H9 (cell line): ENCODE results near the gene FHOD3. TPM values are rescaled to one million over a fixed set of nuclear protein-coding genes. Genes with fewer than 3 reads are reported as not detected.

ENCODE experiments used
- DNase-seq: peaks from one replicate; pipeline ENCODE4 v3.0.0-alpha.2; 2017
- H2AFZ ChIP-seq: one replicate; pipeline ENCODE4 v1.6.1; 2013; ENCODE audit warnings: mild to moderate bottlenecking, low read length, control low read depth, moderate library complexity
- H2AK5ac ChIP-seq: 2 replicates; pipeline ENCODE4 v1.6.1; 2013; ENCODE audit warnings: low read length, control low read depth, mixed read lengths; ENCODE audit not compliant: insufficient read length
- H2BK120ac ChIP-seq: one replicate; pipeline ENCODE4 v1.6.1; 2013; ENCODE audit warnings: low read depth, mild to moderate bottlenecking, low read length, control low read depth, inconsistent platforms; ENCODE audit not compliant: poor library complexity, severe bottlenecking
- H2BK12ac ChIP-seq: 2 replicates; pipeline ENCODE4 v1.6.1; 2013; ENCODE audit warnings: low read length, control low read depth, mixed read lengths, low read depth; ENCODE audit not compliant: insufficient read length
- H2BK15ac ChIP-seq: 2 replicates; pipeline ENCODE4 v1.6.1; 2013; ENCODE audit warnings: low read depth, low read length, control low read depth
- H2BK20ac ChIP-seq: one replicate; pipeline ENCODE4 v1.6.1; 2013; ENCODE audit warnings: low read depth, mild to moderate bottlenecking, low read length, control low read depth, inconsistent platforms; ENCODE audit not compliant: poor library complexity, severe bottlenecking
- H2BK5ac ChIP-seq: 2 replicates; pipeline ENCODE4 v1.6.1; 2013; ENCODE audit warnings: low read length, control low read depth, mixed read lengths; ENCODE audit not compliant: insufficient read length
- H3K14ac ChIP-seq: 2 replicates; pipeline ENCODE4 v1.6.1; 2013; ENCODE audit warnings: low read length, control low read depth; ENCODE audit not compliant: insufficient read depth
- H3K18ac ChIP-seq: 2 replicates; pipeline ENCODE4 v1.6.1; 2013; ENCODE audit warnings: low read depth, mild to moderate bottlenecking, mixed read lengths, low read length, control low read depth; ENCODE audit not compliant: insufficient read length
- H3K23ac ChIP-seq: 2 replicates; pipeline ENCODE4 v1.6.1; 2013; ENCODE audit warnings: low read length, control low read depth, mixed read lengths, low read depth; ENCODE audit not compliant: insufficient read length
- H3K23me2 ChIP-seq: 2 replicates; pipeline ENCODE4 v1.6.1; 2013; ENCODE audit warnings: low read depth, mild to moderate bottlenecking, mixed read lengths, low read length, control low read depth; ENCODE audit not compliant: insufficient read length, poor library complexity, severe bottlenecking
- H3K27ac ChIP-seq: 2 replicates; pipeline ENCODE4 v1.5.1; 2013; ENCODE audit warnings: low read length, control low read depth, mixed read lengths, low read depth; ENCODE audit not compliant: insufficient read length
- H3K27me3 ChIP-seq: 2 replicates; pipeline ENCODE4 v1.6.1; 2013; ENCODE audit warnings: low read length, control low read depth, inconsistent platforms; ENCODE audit not compliant: insufficient read depth
- H3K4ac ChIP-seq: 2 replicates; pipeline ENCODE4 v1.6.1; 2013; ENCODE audit warnings: low read depth, mild to moderate bottlenecking, control low read depth, inconsistent platforms, low read length, moderate library complexity
- H3K4me1 ChIP-seq: 2 replicates; pipeline ENCODE4 v1.6.1; 2013; ENCODE audit warnings: low read length, control low read depth, inconsistent platforms; ENCODE audit not compliant: insufficient read depth
- H3K4me2 ChIP-seq: 2 replicates; pipeline ENCODE4 v1.6.1; 2013; ENCODE audit warnings: low read length, control low read depth, mixed read lengths; ENCODE audit not compliant: insufficient read length, insufficient read depth
- H3K56ac ChIP-seq: 2 replicates; pipeline ENCODE4 v1.6.1; 2013; ENCODE audit warnings: low read depth, mild to moderate bottlenecking, mixed read lengths, low read length, control low read depth; ENCODE audit not compliant: insufficient read length
- H3K79me1 ChIP-seq: 2 replicates; pipeline ENCODE4 v1.6.1; 2013; ENCODE audit warnings: low read depth, mild to moderate bottlenecking, moderate library complexity, low read length, control low read depth, inconsistent platforms; ENCODE audit not compliant: insufficient read depth, poor library complexity, severe bottlenecking
- H3K79me2 ChIP-seq: 2 replicates; pipeline ENCODE4 v1.6.1; 2013; ENCODE audit warnings: low read length, control low read depth, inconsistent platforms; ENCODE audit not compliant: insufficient read depth
- H3K9ac ChIP-seq: 2 replicates; pipeline ENCODE4 v1.6.1; 2013; ENCODE audit warnings: low read length, control low read depth, mixed read lengths; ENCODE audit not compliant: insufficient read length; ENCODE audit errors: extremely low read depth
- H3K9me3 ChIP-seq: one replicate; pipeline ENCODE4 v1.6.1; 2013; ENCODE audit warnings: low read depth, low read length, inconsistent platforms; ENCODE audit not compliant: control insufficient read depth
- H3T11ph ChIP-seq: one replicate; pipeline ENCODE4 v1.6.1; 2013; ENCODE audit warnings: mild to moderate bottlenecking, low read length, control low read depth, inconsistent platforms
- H4K20me1 ChIP-seq: one replicate; pipeline ENCODE4 v1.6.1; 2013; ENCODE audit not compliant: control insufficient read depth, insufficient read length, insufficient read depth
- H4K5ac ChIP-seq: 2 replicates; pipeline ENCODE4 v1.6.1; 2013; ENCODE audit warnings: low read depth, mild to moderate bottlenecking, mixed read lengths, low read length, control low read depth; ENCODE audit not compliant: insufficient read length
- H4K8ac ChIP-seq: replicated peaks from 2 replicates; pipeline ENCODE4 v1.6.1; 2013; ENCODE audit warnings: low read length, control low read depth, mixed read lengths, low read depth; ENCODE audit not compliant: insufficient read length
- H4K91ac ChIP-seq: 2 replicates; pipeline ENCODE4 v1.6.1; 2013; ENCODE audit warnings: low read depth, mild to moderate bottlenecking, moderate library complexity, mixed read lengths, low read length, control low read depth; ENCODE audit not compliant: insufficient read length
- H3K27ac Mint-ChIP-seq, 3 experiments: 2 replicates in 2 of 3; 3 replicates in 1 of 3; pipeline ENCODE4 v1.8.0; 2020 to 2021; ENCODE audit warnings: mixed read lengths in 3 of 3, mild to moderate bottlenecking in 1 of 3, moderate library complexity in 1 of 3
- H3K27me3 Mint-ChIP-seq: 2 replicates; pipeline ENCODE4 v1.8.0; 2021; ENCODE audit warnings: low read depth, mild to moderate bottlenecking, moderate library complexity, mixed read lengths
- H3K36me3 Mint-ChIP-seq, 3 experiments: 2 replicates in 2 of 3; 3 replicates in 1 of 3; pipeline ENCODE4 v1.8.0; 2020 to 2021; ENCODE audit warnings: low read depth in 3 of 3, mixed read lengths in 3 of 3; ENCODE audit not compliant: insufficient read depth in 1 of 3
- H3K4me1 Mint-ChIP-seq, 2 experiments: 2 replicates each; pipeline ENCODE4 v1.8.0; 2020; ENCODE audit warnings: mixed read lengths in 2 of 2
- H3K4me3 Mint-ChIP-seq, 2 experiments: 2 replicates in 1 of 2; 3 replicates in 1 of 2; pipeline ENCODE4 v1.8.0; 2020 to 2021; ENCODE audit warnings: mild to moderate bottlenecking in 2 of 2, mixed read lengths in 2 of 2, moderate library complexity in 1 of 2
- H3K9me3 Mint-ChIP-seq, 2 experiments: 2 replicates in 1 of 2; 3 replicates in 1 of 2; pipeline ENCODE4 v1.8.0; 2020; ENCODE audit warnings: mild to moderate bottlenecking in 2 of 2, mixed read lengths in 2 of 2, moderate library complexity in 1 of 2
- CTCF ChIP-seq: fragments of 200-600 bp; sonication (generic); conservative IDR thresholded peaks from 3 replicates; pipeline ENCODE4 v1.8.0; 2021; ENCODE audit warnings: antibody characterized with exemption, mild to moderate bottlenecking
- WGBS: extraction: QIAGEN DNeasy Blood & Tissue Kit; methylation state at CpG from one replicate; pipeline ENCODE4 v1.1.7; 2013; ENCODE audit warnings: missing lambda C conversion rate, low lambda C conversion rate, mixed read lengths; ENCODE audit not compliant: insufficient read length; ENCODE audit errors: extremely low coverage; 5-methylcytosine and 5-hydroxymethylcytosine counted together
- total RNA-seq: library from RNA; stranded (reverse); gene quantifications from 2 replicates; pipeline ENCODE4 v1.2.1, GENCODE V29; 2021

Gene FHOD3
- total RNA-seq, 1 experiment from 2014 or later = 8.0 TPM

GRCh38 chr18:36303211-36303844 lies 5.8 kb downstream of the FHOD3 start:
- Mint-ChIP-seq H3K27ac (no peak overlapping the region), H3K4me3 (no peak overlapping the region), H3K9me3 (no peaks in the 10 kb centered on the region), H3K27me3 (peaks cover 47% of the 10 kb centered on the region), H3K36me3 (peaks cover 0 to 3% (median 0%) of the 10 kb centered on the region in 3 experiments; a peak in 3 of 7 replicates), H3K4me1 (peaks cover 9 to 24% of the 10 kb centered on the region in 2 experiments)
- no peak overlapping the region for H2BK5ac ChIP-seq
- no peak overlapping the region for H2BK20ac ChIP-seq
- WGBS = no CpG with 5 or more reads among the region's 6 CpGs
- no peaks in the 10 kb centered on the region for H3K79me1 ChIP-seq
- H4K20me1 ChIP-seq = no peaks in the 10 kb centered on the region
- no peak overlapping the region for H2AFZ ChIP-seq
- no peak overlapping the region for H2BK12ac ChIP-seq
- H4K5ac ChIP-seq = no peak overlapping the region
- H3K4me1 ChIP-seq = no peaks in the 10 kb centered on the region
- H3K79me2 ChIP-seq = no peaks in the 10 kb centered on the region
- no peak overlapping the region for H4K91ac ChIP-seq
- no peak overlapping the region for H3K27ac ChIP-seq
- H3T11ph ChIP-seq = no peak overlapping the region
- no peak overlapping the region for H3K56ac ChIP-seq
- no peak overlapping the region for H3K9ac ChIP-seq
- H3K27me3 ChIP-seq = peaks cover 4% of the 10 kb centered on the region; the same call in 1 of the 2 replicates
- H2BK120ac ChIP-seq = no peak overlapping the region
- TF ChIP-seq CTCF = no peak
- no peak overlapping the region for H2AK5ac ChIP-seq
- peaks cover 1% of the 10 kb centered on the region for H3K23me2 ChIP-seq
- no peak overlapping the region for H2BK15ac ChIP-seq
- H3K4ac ChIP-seq = no peak overlapping the region
- no peak overlapping the region for H3K4me2 ChIP-seq
- H3K18ac ChIP-seq = no peak overlapping the region
- no peak overlapping the region for H3K23ac ChIP-seq
- no peak for DNase-seq
- no peak overlapping the region for H4K8ac ChIP-seq
- H3K14ac ChIP-seq = no peak overlapping the region
- no peaks in the 10 kb centered on the region for H3K9me3 ChIP-seq
